ENCODE data around the gene TRAF3IP1. TPM values are rescaled to one million over a fixed set of nuclear protein-coding genes. Genes with fewer than 3 reads are reported as not detected.

The TRAF3IP1 gene
- total and polyA plus RNA-seq, 4 donors = 4.0 to 9.1 (median 4.6) TPM

GRCh38 chr2:238422285-238422684, 102.0 kb downstream of the TRAF3IP1 start:
- TF ChIP-seq JUND (IDR thresholded peaks at IDR 0.05) = no peak
- no peak overlapping the region for H3K27ac ChIP-seq (ENCODE audit: low read depth in 1 of 2, low read length in 2 of 2)
- H3K4me3 ChIP-seq (ENCODE audit: low read depth in 1 of 3, low read length in 3 of 3) = no peak overlapping the region
- no peaks in the 10 kb centered on the region for H3K9me3 ChIP-seq (ENCODE audit: control insufficient read depth in 4 of 4, low read length in 3 of 4)
- H3K36me3 ChIP-seq (ENCODE audit: control insufficient read depth in 4 of 4, insufficient read depth in 3 of 4, low read depth in 1 of 4, low read length in 3 of 4) = no peaks in the 10 kb centered on the region
- no peaks in the 10 kb centered on the region for H3K27me3 ChIP-seq (ENCODE audit: control insufficient read depth in 4 of 4, insufficient read depth in 4 of 4, low read length in 3 of 4)
- peaks cover 0 to 10% (median 6%) of the 10 kb centered on the region in 4 donors for H3K4me1 ChIP-seq (ENCODE audit: control insufficient read depth in 4 of 4, insufficient read depth in 4 of 4, low read length in 3 of 4)
- DNase-seq (ENCODE audit: low spot score) = peak; percentile 76
- no peak overlapping the region for H3K9ac ChIP-seq (ENCODE audit: low read depth in 1 of 2, low read length in 2 of 2)
- 93% methylated on average over 10 of the region's 10 CpGs for WGBS

DNA sequence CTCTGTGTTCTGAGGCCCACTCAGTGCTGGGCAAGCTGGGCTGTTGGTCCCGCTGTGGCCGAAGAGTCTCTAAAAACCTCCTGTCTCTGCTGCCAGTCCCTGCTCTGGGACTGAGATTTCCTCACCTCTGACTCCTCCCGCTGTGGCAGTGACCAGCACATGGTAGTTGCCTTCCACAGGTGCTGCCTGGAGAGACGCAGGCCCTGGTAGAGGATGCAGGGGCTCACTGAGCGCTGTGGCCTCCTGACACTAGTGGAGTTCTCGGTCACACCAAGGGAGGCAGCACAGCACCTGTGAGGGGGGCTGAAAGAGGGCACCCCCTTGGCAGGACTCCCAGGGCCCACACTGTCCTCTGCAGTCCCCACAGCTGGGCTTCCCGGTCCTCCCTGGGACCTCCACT, 102.6 kb downstream of the TRAF3IP1 start:
- no peak overlapping the region for H3K9ac ChIP-seq (ENCODE audit: low read depth in 1 of 2, low read length in 2 of 2)
- H3K4me1 ChIP-seq (ENCODE audit: control insufficient read depth in 4 of 4, insufficient read depth in 4 of 4, low read length in 3 of 4) = peaks cover 0 to 16% (median 10%) of the 10 kb centered on the region in 4 donors
- no peak for DNase-seq (ENCODE audit: low spot score)
- H3K4me3 ChIP-seq (ENCODE audit: low read depth in 1 of 3, low read length in 3 of 3) = no peak overlapping the region
- H3K27ac ChIP-seq (ENCODE audit: low read depth in 1 of 2, low read length in 2 of 2) = no peak overlapping the region
- no peaks in the 10 kb centered on the region for H3K36me3 ChIP-seq (ENCODE audit: control insufficient read depth in 4 of 4, insufficient read depth in 3 of 4, low read depth in 1 of 4, low read length in 3 of 4)
- H3K27me3 ChIP-seq (ENCODE audit: control insufficient read depth in 4 of 4, insufficient read depth in 4 of 4, low read length in 3 of 4) = no peaks in the 10 kb centered on the region
- H3K9me3 ChIP-seq (ENCODE audit: control insufficient read depth in 4 of 4, low read length in 3 of 4) = no peaks in the 10 kb centered on the region
- 96% methylated on average over 7 of the region's 7 CpGs for WGBS
- TF ChIP-seq ZBTB33 (IDR thresholded peaks at IDR 0.05) = no peak
- TF ChIP-seq EGR1 (IDR thresholded peaks at IDR 0.05; ENCODE audit: low read depth in 2 of 2) = no peak
- TF ChIP-seq FOXA2 (IDR thresholded peaks at IDR 0.05) = no peak
- no peak for TF ChIP-seq NR2F2 (IDR thresholded peaks at IDR 0.05)
- TF ChIP-seq TAF1 (conservative IDR thresholded peaks at IDR 0.05) = no peak
- TF ChIP-seq REST (IDR thresholded peaks at IDR 0.05) = no peak
- no peak for TF ChIP-seq FOXA1 (IDR thresholded peaks at IDR 0.05)
- no peak for TF ChIP-seq HNF4G (IDR thresholded peaks at IDR 0.05)
- no peak for TF ChIP-seq SP1 (IDR thresholded peaks at IDR 0.05)
- no peak for TF ChIP-seq RAD21 (IDR thresholded peaks at IDR 0.05)
- TF ChIP-seq YY1 (IDR thresholded peaks at IDR 0.05) = no peak
- TF ChIP-seq JUND (IDR thresholded peaks at IDR 0.05) = no peak
- TF ChIP-seq RXRA (IDR thresholded peaks at IDR 0.05) = no peak
- TF ChIP-seq, protein P1, sequence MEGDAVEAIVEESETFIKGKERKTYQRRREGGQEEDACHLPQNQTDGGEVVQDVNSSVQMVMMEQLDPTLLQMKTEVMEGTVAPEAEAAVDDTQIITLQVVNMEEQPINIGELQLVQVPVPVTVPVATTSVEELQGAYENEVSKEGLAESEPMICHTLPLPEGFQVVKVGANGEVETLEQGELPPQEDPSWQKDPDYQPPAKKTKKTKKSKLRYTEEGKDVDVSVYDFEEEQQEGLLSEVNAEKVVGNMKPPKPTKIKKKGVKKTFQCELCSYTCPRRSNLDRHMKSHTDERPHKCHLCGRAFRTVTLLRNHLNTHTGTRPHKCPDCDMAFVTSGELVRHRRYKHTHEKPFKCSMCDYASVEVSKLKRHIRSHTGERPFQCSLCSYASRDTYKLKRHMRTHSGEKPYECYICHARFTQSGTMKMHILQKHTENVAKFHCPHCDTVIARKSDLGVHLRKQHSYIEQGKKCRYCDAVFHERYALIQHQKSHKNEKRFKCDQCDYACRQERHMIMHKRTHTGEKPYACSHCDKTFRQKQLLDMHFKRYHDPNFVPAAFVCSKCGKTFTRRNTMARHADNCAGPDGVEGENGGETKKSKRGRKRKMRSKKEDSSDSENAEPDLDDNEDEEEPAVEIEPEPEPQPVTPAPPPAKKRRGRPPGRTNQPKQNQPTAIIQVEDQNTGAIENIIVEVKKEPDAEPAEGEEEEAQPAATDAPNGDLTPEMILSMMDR (IDR thresholded peaks at IDR 0.05; ENCODE audit: low read depth, low read length, missing input control) = no peak
- TF ChIP-seq, protein P2, sequence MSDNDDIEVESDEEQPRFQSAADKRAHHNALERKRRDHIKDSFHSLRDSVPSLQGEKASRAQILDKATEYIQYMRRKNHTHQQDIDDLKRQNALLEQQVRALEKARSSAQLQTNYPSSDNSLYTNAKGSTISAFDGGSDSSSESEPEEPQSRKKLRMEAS (IDR thresholded peaks at IDR 0.05) = no peak
- TF ChIP-seq GABPA (IDR thresholded peaks at IDR 0.05 in 1 of 2, conservative IDR thresholded peaks at IDR 0.05 in 1 of 2) = no peak
- TF ChIP-seq, protein P3, sequence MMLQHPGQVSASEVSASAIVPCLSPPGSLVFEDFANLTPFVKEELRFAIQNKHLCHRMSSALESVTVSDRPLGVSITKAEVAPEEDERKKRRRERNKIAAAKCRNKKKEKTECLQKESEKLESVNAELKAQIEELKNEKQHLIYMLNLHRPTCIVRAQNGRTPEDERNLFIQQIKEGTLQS (IDR thresholded peaks at IDR 0.05) = no peak

All from liver (tissue), 9 donors.